NCI-H2107 (cell line): Measurements from ENCODE around the gene RBM20.
"Not testable (repeated sequence)": the region's sequence is repeated elsewhere in the genome, so short reads cannot be mapped to it uniquely, and the experiment has no call there.

ENCODE experiments used
- DNase-seq: peaks from one replicate; lab custom pipeline; 2025; lab: John Stamatoyannopoulos, UW

The RBM20 gene

DNA sequence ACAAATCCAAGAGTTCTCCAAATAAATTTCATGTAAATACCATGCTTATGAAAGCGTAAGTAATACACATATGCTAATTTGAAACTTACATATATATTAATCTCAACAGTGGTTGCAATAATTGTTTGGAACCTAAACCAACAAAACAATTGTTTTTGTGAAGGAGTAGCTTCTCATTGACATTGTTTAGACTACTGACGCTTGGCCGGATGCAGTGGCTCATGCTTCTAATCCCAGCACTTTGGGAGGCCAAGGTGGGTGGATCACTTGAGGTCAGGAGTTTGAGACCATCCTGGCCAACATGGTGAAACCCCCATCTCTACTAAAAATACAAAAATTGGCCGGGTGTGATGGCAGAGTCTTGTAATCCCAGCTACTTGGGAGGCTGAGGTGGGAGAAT, 61.5 kb downstream of the RBM20 start:
- DNase-seq = not testable (repeated sequence)

DNA sequence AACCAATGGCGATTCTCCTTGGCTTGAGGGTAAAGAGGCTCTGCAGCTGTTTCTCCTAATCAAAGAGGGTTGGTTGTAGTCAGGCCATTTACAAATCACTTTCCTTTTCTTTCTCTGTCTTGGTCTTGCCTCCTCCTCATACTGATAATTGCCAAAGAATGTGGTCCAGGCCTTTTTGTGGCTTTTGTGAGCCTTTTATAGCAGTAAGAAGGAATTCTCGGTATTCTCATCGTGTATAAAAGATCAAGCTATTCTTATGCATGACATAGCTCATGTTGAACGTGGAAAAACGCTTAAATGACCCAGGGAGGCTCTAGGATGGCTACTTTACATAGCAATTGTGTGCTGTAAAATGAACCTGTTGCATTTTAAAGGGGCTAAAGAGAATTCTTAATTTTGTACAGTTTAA, 62.6 kb downstream of the RBM20 start:
- DNase-seq = no peak

DNA sequence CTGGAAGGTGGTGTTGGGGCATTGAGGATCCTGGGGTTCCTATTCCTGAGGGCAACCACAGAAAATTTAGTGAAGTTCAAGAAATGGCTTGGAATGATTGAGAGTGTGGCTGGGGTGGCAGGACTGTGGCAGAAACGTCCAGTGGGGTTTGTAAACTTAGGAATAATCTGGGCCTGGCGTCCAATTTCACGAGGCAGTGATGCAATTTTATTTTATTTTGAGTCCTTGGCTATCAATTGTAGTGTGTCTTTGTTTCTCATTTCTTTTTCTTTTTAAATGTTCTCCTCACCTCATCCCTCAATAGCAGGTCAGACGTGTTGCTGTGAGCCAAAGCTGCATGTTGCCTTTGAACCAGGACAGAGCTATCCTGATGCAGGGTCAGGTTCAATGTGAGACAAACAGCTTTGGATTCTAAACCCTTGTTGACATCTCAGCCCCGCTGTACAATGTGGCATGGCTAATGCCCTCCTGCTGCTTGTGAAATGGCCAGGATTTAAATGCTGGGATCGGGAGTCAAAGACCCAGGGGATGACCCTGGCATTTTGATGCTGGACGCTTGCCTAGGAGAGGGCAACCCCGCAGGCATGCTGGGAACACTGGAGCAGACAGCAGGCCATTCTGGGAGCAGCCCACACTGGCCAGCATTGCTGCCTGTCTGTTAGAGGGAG, 64.8 kb downstream of the RBM20 start:
- DNase-seq = no peak

DNA sequence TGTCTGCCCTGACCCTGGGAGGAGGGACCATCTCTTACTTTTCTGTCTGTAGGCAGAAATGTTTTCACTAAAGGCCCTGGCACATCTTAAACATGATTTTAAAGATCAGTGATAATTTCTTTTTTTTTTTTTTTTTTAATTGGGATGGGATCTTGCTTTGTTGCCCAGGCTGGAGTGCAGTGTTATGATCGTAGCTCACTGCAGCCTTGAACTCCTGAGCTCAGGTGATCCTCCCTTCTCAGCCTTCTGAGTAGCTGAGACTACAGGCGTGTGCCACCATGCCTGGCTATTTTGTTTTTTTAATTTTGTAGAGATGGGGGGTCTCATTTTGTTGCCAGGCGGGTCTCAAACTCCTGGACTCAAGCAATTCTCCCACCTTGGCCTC, 65.3 kb downstream of the RBM20 start:
- no peak for DNase-seq

DNA sequence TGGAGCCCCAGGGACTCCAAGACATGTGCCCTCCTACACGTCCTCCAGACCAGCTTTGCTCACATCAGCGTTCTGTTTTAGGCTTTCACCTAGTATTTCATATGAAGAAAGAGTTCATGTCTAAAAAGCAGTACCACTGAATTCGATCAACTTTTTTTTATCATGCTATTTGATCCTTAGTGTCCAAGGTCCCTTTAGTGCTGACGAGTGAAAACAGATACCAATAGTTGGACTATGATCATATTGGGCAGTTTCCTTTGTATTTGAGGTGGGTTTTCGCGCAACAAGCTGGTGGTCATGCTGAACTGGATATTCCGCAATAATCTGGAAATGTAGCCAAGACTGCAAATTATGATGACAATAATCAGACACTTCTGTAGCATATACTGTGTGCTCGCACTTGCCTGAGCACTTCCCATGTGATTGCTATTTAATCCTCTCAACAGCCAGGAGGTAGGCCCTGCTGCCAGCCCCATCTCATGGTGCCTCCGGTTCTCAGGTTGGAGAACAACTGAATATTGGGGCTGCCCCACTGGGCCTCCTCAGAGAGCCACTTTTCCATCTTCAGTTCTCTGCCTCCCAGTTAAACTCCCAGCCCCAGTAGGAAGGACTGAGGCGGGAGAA, 65.9 kb downstream of the RBM20 start:
- no peak for DNase-seq

DNA sequence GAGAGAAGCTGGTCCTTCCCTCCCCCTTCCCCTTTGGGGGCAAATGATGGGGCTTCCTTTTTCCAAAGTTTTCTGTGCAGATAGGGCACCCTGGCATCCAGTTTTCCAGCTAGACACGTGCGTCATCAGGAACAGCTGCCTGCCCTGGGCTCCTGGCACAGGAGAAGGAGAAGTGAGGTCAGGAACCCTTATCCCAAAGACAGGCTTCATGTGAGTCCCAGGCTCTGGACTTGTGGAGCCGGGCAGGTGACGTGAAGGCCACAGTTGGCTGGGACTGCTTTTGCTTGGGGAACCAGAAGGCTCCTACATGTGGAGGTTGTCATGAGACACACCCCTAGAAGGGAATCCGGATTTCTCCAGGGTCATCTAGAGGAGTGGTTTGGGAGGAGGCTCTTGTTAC, 66.5 kb downstream of the RBM20 start:
- DNase-seq = no peak

DNA sequence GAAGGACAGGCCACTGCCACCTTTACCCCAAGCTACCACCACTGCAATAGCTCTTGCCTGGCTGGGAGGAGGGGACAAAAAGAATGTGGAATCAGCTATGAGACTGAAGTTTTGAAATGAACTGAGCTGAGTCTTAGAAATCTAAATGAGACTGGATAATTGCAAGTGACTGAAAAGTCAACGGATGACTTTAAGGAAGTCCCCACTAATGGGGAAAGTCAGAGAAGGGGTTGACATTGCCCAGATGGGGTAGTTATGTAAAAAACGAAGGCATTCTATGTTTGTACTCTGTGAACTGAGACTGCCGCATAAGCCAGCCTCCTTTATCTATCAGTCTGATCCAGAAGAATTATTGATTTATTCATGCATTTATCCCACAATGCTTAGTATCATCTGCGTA, 67.2 kb downstream of the RBM20 start:
- no peak for DNase-seq

DNA sequence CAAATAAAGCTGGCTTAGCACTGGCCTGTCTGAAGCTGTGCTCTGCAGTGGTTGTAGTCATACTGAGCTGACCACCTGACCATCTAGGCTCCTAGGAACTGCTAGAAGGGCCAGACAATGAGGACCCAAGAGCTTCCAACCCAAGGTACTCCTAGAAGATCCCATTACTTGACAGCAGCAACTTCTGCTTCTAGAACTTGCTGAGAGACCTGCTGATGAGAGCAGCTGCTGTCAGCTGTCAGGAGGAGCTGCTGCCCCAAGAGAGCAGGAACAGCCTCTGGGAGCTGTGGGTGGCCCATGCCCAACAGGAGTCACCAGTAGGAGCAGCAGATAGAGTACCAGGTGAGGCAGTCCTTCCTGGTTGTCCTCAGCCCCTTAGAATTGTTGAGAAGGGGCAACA, 70.2 kb downstream of the RBM20 start:
- no peak for DNase-seq

DNA sequence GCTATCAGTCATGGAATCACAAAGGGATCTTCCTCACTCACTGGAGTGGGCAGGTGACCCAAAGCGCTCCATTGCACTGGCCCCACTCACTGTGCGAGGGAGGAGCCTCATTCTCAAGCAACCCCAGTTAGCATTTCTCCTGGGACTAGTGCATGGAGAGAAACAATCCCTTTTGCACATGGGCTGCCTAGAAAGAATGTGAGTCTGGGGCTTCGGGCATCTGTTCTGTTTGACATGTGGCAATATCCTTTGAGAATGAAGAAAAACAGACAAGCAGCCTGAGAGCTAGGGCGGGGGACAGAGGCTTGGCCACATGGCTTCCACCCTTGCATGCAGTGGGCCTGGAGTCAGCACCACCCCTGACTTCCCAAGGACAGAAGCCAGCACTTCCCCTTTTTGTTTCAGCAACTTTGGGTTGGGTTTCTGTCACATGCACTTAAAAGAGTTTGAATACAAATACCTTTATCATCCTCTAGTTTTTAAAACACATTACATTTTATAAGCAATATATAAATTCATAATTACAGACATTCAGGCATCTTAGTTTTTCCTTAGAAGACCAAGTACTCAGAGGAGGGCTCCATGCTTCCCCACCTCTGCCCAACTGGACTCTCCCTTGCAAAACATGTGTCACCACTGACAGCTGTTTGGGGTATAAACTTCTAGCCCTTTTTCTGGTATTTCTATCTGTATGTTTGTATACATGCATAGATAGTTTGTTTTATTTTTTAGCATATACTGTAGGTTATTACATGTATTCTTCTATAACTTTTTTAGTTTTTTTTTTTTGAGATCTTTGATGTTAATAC, 73.8 kb downstream of the RBM20 start:
- no peak for DNase-seq

DNA sequence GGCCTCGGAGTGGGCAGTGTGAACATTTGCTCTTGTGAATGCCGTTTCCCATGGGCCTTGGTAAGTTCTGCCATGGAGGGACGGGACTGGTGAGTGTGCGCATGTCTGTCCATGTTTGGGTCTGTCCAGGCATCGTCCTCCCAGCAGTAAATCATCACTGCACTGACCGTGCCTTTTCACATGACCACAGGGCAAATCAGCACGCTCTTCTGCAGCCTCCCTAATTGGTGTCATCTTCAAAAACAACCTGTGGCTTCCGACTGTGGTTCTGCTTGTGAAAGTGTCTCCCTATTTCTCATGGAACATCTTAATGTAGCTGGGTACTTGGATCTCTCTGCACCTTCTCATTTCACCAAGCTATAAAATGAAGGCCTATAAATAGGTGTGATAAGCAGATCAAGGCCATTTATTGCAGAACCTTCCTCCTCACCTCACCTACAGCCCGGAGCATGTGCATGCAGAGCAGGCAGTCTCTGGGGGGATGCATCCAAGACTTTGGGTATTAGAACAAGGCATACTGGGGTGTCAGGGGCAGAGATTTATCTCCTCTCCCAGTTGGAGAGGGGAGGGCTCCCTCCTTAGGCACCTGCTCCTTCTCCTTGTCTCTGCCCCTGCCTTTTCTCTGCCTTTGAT, 77.4 kb downstream of the RBM20 start:
- DNase-seq = no peak

DNA sequence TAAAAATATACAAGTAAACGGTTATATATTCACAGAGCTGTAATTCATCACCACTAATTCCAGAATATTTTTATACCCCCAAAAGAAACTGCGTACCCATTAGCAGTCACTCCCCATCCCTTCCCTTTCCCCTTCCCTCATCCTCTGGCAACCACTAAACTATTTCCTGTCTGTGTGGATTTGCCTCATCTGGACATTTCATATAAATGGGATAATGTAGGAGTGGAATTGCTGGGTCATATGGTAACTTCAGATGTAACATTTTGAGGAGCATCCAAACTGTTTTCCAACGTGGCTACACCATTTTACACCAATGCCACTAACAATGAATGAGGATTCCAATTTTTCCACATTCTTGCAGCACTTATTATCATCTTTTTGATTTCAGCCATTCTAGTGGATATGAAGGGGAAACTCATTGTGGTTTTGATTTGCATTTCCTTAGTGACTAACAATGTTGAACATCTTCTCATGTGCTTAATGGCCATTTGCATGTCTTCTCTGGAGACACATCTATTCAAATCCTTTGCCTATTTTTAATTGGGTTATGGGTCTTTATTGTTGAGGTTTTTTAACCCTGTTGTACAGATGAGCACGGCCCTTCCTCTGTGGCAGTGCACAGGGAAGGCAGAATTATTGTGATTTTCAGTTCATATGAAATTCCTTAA, 79.2 kb downstream of the RBM20 start:
- DNase-seq = no peak

DNA sequence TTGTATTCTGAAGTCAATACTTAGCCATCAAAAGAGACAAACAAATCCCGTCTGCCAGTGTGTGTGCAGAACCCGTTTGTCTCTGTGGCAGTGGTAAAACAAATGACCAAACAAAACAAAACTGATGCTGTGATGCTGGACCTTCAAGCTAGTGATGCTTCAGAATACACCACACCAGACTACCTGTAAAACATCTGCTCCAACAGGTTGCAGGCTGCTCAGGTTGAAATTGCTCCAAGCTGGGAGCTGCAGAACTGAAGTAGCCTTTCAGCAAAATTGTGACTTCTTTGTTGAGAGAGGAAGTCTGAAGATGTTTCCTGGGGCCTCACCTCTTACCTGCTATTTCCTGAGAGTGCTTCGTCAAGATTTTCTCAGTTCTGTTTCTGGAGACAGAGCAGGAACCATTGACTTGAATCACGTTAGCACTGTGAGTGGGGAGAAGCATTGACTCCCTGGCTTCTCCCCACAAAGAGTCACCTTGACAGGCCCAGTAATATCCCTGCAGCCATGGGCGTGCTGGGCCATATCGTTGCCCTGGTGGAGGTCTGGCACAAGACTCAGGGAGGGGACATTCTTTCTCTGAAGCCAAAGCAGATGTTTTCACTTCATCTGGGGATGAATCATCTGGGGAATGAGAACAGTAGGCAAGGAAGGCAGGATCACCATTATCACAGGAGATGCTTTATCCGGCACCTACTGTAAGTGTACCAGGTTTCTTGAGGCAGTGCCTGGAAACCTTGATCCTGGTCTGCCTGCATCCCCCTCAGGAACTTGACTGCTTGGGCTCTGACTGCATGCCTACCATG, 80.2 kb downstream of the RBM20 start:
- no peak for DNase-seq

DNA sequence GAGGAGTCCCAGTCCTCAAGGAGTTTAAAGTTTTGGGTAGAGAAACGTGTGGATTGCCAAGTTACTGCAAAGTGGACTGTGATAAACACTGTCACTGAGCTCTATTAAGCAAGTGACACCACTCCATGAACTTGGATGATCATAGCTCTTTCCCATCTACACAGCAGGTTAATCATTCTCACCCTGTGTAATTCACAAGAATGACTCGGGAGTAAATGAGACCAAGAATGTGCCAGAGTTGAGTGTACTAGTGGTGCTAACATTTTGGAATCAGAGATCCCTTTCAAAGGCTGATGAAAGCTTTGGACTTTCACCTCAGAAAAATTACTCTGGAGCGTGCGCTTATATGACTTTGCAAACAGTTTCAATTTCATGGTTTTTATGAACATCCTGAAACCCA, 80.8 kb downstream of the RBM20 start:
- DNase-seq = no peak

DNA sequence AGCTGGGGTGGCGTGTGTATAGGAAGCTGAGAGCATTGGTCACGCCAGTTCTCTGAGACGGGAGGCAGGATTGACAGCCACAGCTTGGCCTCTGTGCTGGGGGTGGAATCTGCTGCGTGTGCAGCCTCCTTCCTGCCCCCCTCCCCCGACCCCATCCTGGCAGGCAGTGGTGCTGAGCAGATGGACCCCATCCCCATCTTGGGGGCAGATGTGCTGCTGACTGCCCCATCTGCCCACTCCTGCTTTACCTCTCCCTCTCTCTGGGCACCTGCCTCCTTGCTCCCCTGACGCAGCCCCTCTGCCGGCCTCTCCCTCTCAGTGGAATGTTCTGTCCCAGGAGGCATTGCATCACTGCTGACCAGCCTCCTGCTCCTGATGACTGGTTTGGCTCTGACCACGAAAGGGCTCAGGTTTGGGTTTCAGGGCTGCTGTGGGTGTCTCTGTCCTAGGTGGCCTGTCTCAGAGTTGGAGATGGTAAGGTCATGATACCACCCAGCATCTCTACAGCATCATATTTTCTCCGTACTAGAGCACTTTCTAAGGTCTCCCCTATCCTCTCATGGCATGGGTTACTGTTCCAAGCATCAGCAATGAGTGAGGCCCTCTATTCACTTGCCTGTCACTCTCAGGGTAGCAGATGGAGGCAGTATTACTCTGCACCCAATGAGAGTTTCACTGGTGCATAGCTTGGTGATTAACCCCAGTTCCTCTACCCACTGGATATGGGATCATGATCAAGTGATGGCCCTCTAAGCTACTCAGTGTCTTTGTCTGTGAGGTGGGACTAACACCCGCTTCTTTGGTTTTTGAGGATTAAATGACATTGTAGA, 81.9 kb downstream of the RBM20 start:
- no peak for DNase-seq

DNA sequence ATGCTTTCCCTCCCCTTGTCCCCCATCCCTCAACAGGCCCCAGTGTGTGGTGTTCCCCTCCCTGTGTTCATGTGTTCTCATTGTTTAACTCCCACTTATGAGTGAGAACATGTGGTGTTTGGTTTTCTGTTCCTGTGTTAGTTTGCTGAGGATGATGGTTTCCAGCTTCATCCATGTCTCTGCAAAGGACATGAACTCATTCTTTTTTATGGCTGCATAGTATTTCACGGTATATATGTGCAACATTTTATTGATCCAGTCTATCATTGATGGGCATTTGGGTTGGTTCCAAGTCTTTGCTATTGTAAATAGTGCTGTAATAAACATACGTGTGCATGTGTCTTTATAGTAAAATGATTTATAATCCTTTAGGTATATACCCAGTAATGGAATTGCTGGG, 83.6 kb downstream of the RBM20 start:
- not testable (repeated sequence) for DNase-seq

DNA sequence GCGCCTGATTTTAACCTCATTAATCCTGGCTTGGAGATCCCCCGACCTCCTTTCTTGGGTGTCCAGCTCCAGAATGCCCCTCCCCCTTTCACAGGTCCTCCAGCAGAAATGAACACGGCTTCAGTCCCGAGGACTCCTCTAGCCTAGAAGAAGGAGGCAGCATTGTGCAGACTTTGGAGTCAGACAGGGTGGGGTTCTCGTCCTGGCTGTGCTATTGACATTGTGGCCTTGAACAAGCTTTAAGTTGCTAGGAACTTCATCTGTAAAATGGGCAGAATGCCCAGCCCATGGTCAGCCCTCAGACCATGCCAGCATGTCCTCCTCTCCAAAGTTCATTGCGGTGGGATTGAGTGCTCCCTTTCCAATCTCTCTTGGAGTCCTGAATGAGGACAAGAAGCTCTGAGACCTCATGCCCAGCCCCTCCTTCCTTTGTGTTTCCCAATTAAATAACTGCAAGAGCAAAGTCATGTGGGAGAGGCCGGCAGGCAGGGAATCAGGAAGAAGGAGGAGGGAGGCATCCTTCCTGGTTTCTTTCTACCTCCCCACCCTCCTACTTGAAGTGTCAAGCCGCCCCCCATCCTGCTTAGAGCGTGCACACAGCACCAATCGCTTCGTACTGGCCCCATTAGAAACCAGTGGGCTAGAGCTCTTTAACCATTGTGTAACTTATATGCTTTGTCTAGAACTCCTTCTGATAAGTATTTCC, 86.4 kb downstream of the RBM20 start:
- DNase-seq = no peak

DNA sequence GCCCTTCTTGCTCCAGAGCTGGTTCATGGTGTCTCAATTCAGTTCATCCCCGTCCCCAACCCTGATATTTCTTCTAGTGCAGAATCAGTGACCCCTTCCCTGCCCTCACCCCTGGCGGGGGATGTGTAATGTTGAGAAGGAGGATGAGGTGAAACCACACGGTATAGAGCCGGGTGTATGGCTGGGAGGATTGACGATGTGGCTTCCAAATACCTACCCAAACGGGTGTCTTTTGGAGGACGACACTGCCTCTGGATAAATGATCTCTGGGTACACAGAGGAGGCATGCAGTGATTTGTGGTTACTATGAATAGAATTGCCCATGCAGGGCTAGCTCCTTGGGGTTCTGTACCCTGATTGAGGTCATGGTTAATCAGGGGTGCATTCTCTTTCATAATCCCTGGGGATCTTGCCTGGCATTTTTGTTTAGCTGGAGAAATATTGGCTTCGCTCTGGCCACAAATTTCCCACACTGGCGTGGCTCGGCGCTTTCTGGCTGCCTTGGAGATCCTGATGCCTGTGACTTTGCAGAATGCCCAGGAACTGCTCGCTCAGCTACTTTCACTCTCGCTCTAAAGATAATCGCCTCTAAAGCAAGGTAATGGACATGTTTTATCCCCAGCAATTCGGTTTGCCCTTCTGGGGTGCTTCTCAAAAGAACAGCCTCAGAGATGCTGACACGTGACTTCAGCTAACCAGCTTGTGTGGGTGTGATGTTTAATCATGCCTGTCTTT, 89.2 kb downstream of the RBM20 start:
- no peak for DNase-seq

DNA sequence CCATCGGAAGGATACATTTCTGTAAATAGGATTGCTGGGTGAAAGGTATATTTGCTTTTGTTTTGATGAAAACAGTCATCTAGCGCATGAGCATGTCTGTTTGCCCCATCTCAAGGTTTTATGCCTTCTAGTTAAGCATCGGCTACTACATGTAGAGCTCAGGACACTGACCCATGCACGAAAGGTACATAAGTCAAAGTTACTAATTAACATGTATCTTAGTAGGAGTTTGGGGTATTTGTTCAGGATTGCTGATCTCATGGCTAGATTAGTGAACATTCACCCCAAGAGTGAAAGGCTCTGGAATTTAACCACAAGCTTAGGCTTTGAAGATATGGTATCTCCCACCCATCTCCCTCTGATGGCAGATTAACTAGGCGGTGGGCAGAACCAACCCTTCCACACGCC, 91.5 kb downstream of the RBM20 start:
- no peak for DNase-seq
